HFF-Myc (cell line): ENCODE data around the gene UPF3A.
"Not testable (repeated sequence)": the region's sequence is repeated elsewhere in the genome, so short reads cannot be mapped to it uniquely, and the experiment has no call there.

ENCODE experiments used
- DNase-seq: peaks from one replicate; pipeline ENCODE4 v3.0.0-alpha.2; 2011; ENCODE audit warnings: low read depth; ENCODE audit errors: extremely low read depth
- H3K4me3 ChIP-seq: replicated peaks from 2 replicates; pipeline ENCODE4 v1.5.1; 2011; ENCODE audit warnings: low read depth, mild to moderate bottlenecking, control low read depth, low read length
- CTCF ChIP-seq: IDR thresholded peaks from 2 replicates; pipeline ENCODE4 v1.5.1; 2012; ENCODE audit warnings: mild to moderate bottlenecking, low read depth, low read length, control low read depth; ENCODE audit errors: missing control alignments

UPF3A gene

GRCh38 chr13:114341003-114341777, 59.8 kb downstream of the UPF3A start:
- no peak for DNase-seq
- no peak overlapping the region for H3K4me3 ChIP-seq
- no peak for TF ChIP-seq CTCF

GRCh38 chr13:114347256-114347655, 65.9 kb downstream of the UPF3A start:
- H3K4me3 ChIP-seq = not testable (repeated sequence)

GRCh38 chr13:114352763-114353162, 71.4 kb downstream of the UPF3A start:
- not testable (repeated sequence) for DNase-seq, H3K4me3 ChIP-seq
- peak; percentile 44 for TF ChIP-seq CTCF

More at GRCh38 chr13:114347256-114347655, 65.9 kb downstream of the UPF3A start:
- DNase-seq = not testable (repeated sequence)

- not testable (repeated sequence) for H3K4me3 ChIP-seq, DNase-seq
These were observed 72.0 kb downstream of the UPF3A start for GRCh38 chr13:114353382-114353781.
